Gastrocnemius medialis (tissue), 4 donors: ENCODE measurements around the gene RPL6.

Source experiments
- POLR2A ChIP-seq, 2 donors: fragments of 450-650 bp; IDR thresholded peaks; one replicate each; pipeline ENCODE4 v1.6.1; 2017; ENCODE audit warnings: antibody characterized with exemption in 2 of 2, mild to moderate bottlenecking in 2 of 2, moderate library complexity in 2 of 2
- TF ChIP-seq, protein P1 (sequence below), 5 experiments: fragments of 450-650 bp in 3 of 5; fragments of 200-600 bp in 2 of 5; sonication (generic) in 2 of 5; IDR thresholded peaks in 4 of 5; conservative IDR thresholded peaks in 1 of 5; 1 replicate in 4 of 5; 2 replicates in 1 of 5; pipeline ENCODE4 v1.5.1; 2016 to 2019; ENCODE audit warnings: antibody characterized with exemption in 5 of 5, mild to moderate bottlenecking in 3 of 5, moderate library complexity in 3 of 5

DNA sequence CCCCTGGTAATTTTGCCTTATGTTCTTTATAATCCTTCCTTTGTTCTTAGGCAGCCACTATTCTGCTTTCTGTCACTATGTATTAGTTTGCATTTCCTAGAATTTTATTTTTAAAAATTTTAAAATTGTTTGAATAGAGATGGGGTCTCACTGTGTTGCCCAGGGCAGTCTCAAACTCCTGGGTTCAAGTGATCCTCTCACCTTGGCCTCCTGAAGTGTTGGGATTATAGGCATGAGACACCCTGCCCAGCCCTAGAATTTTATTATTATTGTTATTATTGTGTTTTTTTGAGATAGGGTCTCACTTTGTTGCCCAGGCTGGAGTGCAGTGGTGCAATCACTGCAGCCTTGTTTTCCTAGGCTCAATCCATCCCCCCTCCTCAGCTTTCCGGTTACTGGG lies 12.0 kb upstream of the RPL6 start:
- TF ChIP-seq, protein P1, sequence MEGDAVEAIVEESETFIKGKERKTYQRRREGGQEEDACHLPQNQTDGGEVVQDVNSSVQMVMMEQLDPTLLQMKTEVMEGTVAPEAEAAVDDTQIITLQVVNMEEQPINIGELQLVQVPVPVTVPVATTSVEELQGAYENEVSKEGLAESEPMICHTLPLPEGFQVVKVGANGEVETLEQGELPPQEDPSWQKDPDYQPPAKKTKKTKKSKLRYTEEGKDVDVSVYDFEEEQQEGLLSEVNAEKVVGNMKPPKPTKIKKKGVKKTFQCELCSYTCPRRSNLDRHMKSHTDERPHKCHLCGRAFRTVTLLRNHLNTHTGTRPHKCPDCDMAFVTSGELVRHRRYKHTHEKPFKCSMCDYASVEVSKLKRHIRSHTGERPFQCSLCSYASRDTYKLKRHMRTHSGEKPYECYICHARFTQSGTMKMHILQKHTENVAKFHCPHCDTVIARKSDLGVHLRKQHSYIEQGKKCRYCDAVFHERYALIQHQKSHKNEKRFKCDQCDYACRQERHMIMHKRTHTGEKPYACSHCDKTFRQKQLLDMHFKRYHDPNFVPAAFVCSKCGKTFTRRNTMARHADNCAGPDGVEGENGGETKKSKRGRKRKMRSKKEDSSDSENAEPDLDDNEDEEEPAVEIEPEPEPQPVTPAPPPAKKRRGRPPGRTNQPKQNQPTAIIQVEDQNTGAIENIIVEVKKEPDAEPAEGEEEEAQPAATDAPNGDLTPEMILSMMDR (IDR thresholded peaks at IDR 0.05 in 4 of 5, conservative IDR thresholded peaks at IDR 0.05 in 1 of 5) = no peak
- TF ChIP-seq POLR2A (IDR thresholded peaks at IDR 0.05) = no peak
